ENCODE measurements around the gene BEND7. TPM values are rescaled to one million over a fixed set of nuclear protein-coding genes. Genes with fewer than 3 reads are reported as not detected.

BEND7 gene
- total and polyA plus RNA-seq, 2 donors (not counting 3 experiments of a cell fraction or from before 2014, with no cell fraction given): 7.3 to 31.7 TPM

- peaks cover 2 to 10% of the 10 kb centered on the region in 2 experiments for H3K36me3 ChIP-seq (ENCODE audit: control insufficient read depth in 2 of 2, extremely low read depth in 1 of 2, insufficient read depth in 2 of 2, low read length in 2 of 2)
- H3K4me2 ChIP-seq (ENCODE audit: insufficient read depth, low read length): no peak overlapping the region
- ChIA-PET CTCF (interaction anchor here (0.6 to 1.9 kb wide), 4 partner anchors 9 to 649 kb away, joined by 3 to 5 read pairs (median 4); no protein-coding TSS in a partner anchor), POLR2A (no interaction called here)
- no peaks in the 10 kb centered on the region for H3K79me2 ChIP-seq (ENCODE audit: control insufficient read depth, insufficient read depth, low read length)
- H3K9me3 ChIP-seq (replicated peaks; ENCODE audit: control insufficient read depth, insufficient read depth, low read length): no peaks in the 10 kb centered on the region
- H3K4me1 ChIP-seq (ENCODE audit: control insufficient read depth, extremely low read depth, insufficient read depth, low read length): no peaks in the 10 kb centered on the region
- no peak for DNase-seq (ENCODE audit: low read depth, low spot score)
- TF ChIP-seq POLR2AphosphoS5 (IDR thresholded peaks at IDR 0.05; ENCODE audit: insufficient read depth, low read depth, low read length) (no peak), POLR2A (IDR thresholded peaks at IDR 0.05; ENCODE audit: low read depth, low read length) (no peak), GATA2 (IDR thresholded peaks at IDR 0.05; ENCODE audit: insufficient read depth, insufficient read length, low read depth, low read length) (no peak), MYC (IDR thresholded peaks at IDR 0.05; ENCODE audit: low read depth, low read length) (no peak), EZH2 (IDR thresholded peaks at IDR 0.05; ENCODE audit: borderline replicate concordance, low read depth, low read length, severe bottlenecking) (no peak), FOS (IDR thresholded peaks at IDR 0.05; ENCODE audit: borderline replicate concordance, insufficient read depth, low read length) (no peak), JUN (IDR thresholded peaks at IDR 0.05; ENCODE audit: borderline replicate concordance, insufficient read depth, insufficient read length, low read depth) (no peak)
- TF ChIP-seq, protein P1, sequence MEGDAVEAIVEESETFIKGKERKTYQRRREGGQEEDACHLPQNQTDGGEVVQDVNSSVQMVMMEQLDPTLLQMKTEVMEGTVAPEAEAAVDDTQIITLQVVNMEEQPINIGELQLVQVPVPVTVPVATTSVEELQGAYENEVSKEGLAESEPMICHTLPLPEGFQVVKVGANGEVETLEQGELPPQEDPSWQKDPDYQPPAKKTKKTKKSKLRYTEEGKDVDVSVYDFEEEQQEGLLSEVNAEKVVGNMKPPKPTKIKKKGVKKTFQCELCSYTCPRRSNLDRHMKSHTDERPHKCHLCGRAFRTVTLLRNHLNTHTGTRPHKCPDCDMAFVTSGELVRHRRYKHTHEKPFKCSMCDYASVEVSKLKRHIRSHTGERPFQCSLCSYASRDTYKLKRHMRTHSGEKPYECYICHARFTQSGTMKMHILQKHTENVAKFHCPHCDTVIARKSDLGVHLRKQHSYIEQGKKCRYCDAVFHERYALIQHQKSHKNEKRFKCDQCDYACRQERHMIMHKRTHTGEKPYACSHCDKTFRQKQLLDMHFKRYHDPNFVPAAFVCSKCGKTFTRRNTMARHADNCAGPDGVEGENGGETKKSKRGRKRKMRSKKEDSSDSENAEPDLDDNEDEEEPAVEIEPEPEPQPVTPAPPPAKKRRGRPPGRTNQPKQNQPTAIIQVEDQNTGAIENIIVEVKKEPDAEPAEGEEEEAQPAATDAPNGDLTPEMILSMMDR (IDR thresholded peaks at IDR 0.05; ENCODE audit: extremely low read depth in 1 of 2, insufficient read depth in 1 of 2, low read depth in 1 of 2, low read length in 2 of 2): no peak
- TF ChIP-seq, protein P2, sequence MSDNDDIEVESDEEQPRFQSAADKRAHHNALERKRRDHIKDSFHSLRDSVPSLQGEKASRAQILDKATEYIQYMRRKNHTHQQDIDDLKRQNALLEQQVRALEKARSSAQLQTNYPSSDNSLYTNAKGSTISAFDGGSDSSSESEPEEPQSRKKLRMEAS (IDR thresholded peaks at IDR 0.05; ENCODE audit: insufficient read depth, insufficient read length): no peak
- H4K20me1 ChIP-seq (replicated peaks; ENCODE audit: control insufficient read depth, extremely low read depth, insufficient read depth, low read length): no peaks in the 10 kb centered on the region
- intact Hi-C loops (cut with micrococcal nuclease) (no loop called here), dilution Hi-C loops (cut with MboI; ENCODE audit: extremely low pct_ligation_motif_present, low sequenced_read_pairs) (no loop called here)
- no peaks in the 10 kb centered on the region for H3K27me3 ChIP-seq (ENCODE audit: control insufficient read depth in 2 of 2, insufficient read depth in 2 of 2, low read length in 2 of 2)
- no peak for FAIRE-seq
- BruUV-seq (replicated peaks): no TSS peak
- no peaks in the 10 kb centered on the region for H3K9me1 ChIP-seq (replicated peaks; ENCODE audit: control insufficient read depth, extremely low read depth, insufficient read depth, low read length)
- H3K9ac ChIP-seq (replicated peaks; ENCODE audit: extremely low read depth, insufficient read depth, low read length): no peak overlapping the region
- H2AFZ ChIP-seq (ENCODE audit: low read depth, low read length): no peak overlapping the region
- H3K27ac ChIP-seq (ENCODE audit: insufficient read depth, low read depth, low read length): no peak overlapping the region
- H3K4me3 ChIP-seq (replicated peaks in 1 of 3; ENCODE audit: insufficient read depth in 1 of 3, low read depth in 1 of 3, low read length in 3 of 3): no peak overlapping the region
Measured at GRCh38 chr10:13496164-13496563, 32.6 kb downstream of the BEND7 start.
